Gastroesophageal sphincter (tissue), 3 donors: ENCODE measurements around the gene THUMPD2.

Experiments
- CTCF ChIP-seq, 4 experiments: fragments of 200-600 bp in 2 of 4; fragments of 450-650 bp in 2 of 4; sonication (generic) in 1 of 4; IDR thresholded peaks; one replicate each; pipeline ENCODE4 v1.5.1; 2017 to 2019; ENCODE audit warnings: antibody characterized with exemption in 4 of 4, mild to moderate bottlenecking in 2 of 4, moderate library complexity in 2 of 4
- POLR2A ChIP-seq, 2 donors: fragments of 450-650 bp; IDR thresholded peaks; one replicate each; pipeline ENCODE4 v1.6.1; 2017; ENCODE audit warnings: antibody characterized with exemption in 2 of 2, mild to moderate bottlenecking in 2 of 2, moderate library complexity in 1 of 2

GRCh38 chr2:39737661-39738060 is 41.4 kb downstream of the THUMPD2 start:
- TF ChIP-seq CTCF (IDR thresholded peaks at IDR 0.05) (no peak), POLR2A (IDR thresholded peaks at IDR 0.05) (no peak)
